HEK293 (cell line): Measurements from ENCODE around the gene AICDA.

ENCODE experiments used
- CTCF ChIA-PET: fragments of 350-600 bp; formaldehyde crosslinking; extraction: SDS; loops from one replicate; lab custom pipeline; 2021; ENCODE audit warnings: antibody characterized with exemption; lab: Yijun Ruan, JAX
- POLR2A ChIA-PET: fragments of 300-600 bp; formaldehyde crosslinking; extraction: SDS; loops from one replicate; lab custom pipeline; 2020; ENCODE audit warnings: antibody characterized with exemption, inconsistent platforms; lab: Yijun Ruan, JAX
- H3K27ac ChIP-seq: fragments of 200-500 bp; sonication (Bioruptor generic); 2 replicates; pipeline ENCODE4 v1.5.1; 2014; ENCODE audit warnings: low read depth, low read length, control low read depth, inconsistent platforms; ENCODE audit errors: extremely low read depth
- H3K36me3 ChIP-seq, 2 experiments: fragments of 200-500 bp in 1 of 2; sonication (Bioruptor generic) in 1 of 2; 1 replicate in 1 of 2; 2 replicates in 1 of 2; pipeline ENCODE4 v1.5.1; 2014 to 2017; ENCODE audit warnings: inconsistent platforms in 2 of 2, low read length in 2 of 2; ENCODE audit not compliant: control insufficient read depth in 2 of 2, insufficient read depth in 1 of 2
- H3K4me1 ChIP-seq: fragments of 200-500 bp; sonication (Bioruptor generic); 2 replicates; pipeline ENCODE4 v1.5.1; 2014; ENCODE audit warnings: mild to moderate bottlenecking, low read length, inconsistent platforms; ENCODE audit not compliant: control insufficient read depth, insufficient read depth
- H3K4me3 ChIP-seq: 2 replicates; pipeline ENCODE4 v1.5.1; 2011; ENCODE audit warnings: low read depth, mild to moderate bottlenecking, control low read depth, low read length, moderate library complexity
- H3K9me3 ChIP-seq: fragments of 200-500 bp; sonication (Bioruptor generic); 2 replicates; pipeline ENCODE4 v1.5.1; 2014; ENCODE audit warnings: low read depth, low read length, inconsistent platforms; ENCODE audit not compliant: control insufficient read depth, insufficient read depth
- ELK4 ChIP-seq: IDR thresholded peaks from 2 replicates; pipeline ENCODE4 v1.6.1; 2011; ENCODE audit warnings: mild to moderate bottlenecking, low read depth, low read length, borderline replicate concordance
- INSM2 ChIP-seq: fragments of 450-650 bp; formaldehyde crosslinking; IDR thresholded peaks from 2 replicates; pipeline ENCODE4 v1.5.1; 2016; ENCODE audit warnings: missing biosample characterization, missing genetic modification characterization
- PBX3 ChIP-seq: sonication (generic); formaldehyde crosslinking; IDR thresholded peaks from 2 replicates; pipeline ENCODE4 v1.8.1; 2022; ENCODE audit warnings: mild to moderate bottlenecking, moderate library complexity, missing genetic modification reagents
- PRDM1 ChIP-seq: fragments of 450-650 bp; formaldehyde crosslinking; IDR thresholded peaks from 2 replicates; pipeline ENCODE4; 2016; ENCODE audit warnings: missing biosample characterization, missing genetic modification characterization
- SP2 ChIP-seq: fragments of 450-650 bp; formaldehyde crosslinking; IDR thresholded peaks from 2 replicates; pipeline ENCODE4 v1.5.1; 2016; ENCODE audit warnings: missing biosample characterization, missing genetic modification characterization
- TCF7L2 ChIP-seq: IDR thresholded peaks from 2 replicates; pipeline ENCODE4 v1.6.1; 2011; ENCODE audit warnings: low read depth, mild to moderate bottlenecking, inconsistent platforms, low read length, moderate library complexity, borderline replicate concordance
- ZFP37 ChIP-seq: fragments of 450-650 bp; formaldehyde crosslinking; IDR thresholded peaks from 2 replicates; pipeline ENCODE4 v1.5.1; 2016; ENCODE audit warnings: missing biosample characterization, missing genetic modification characterization
- ZIC2 ChIP-seq: fragments of 450-650 bp; formaldehyde crosslinking; IDR thresholded peaks from 2 replicates; pipeline ENCODE4 v1.5.1; 2016; ENCODE audit warnings: missing biosample characterization, missing genetic modification characterization
- ZNF112 ChIP-seq: fragments of 450-650 bp; formaldehyde crosslinking; IDR thresholded peaks from 2 replicates; pipeline ENCODE4 v1.5.0; 2017; ENCODE audit warnings: missing biosample characterization, missing genetic modification characterization
- ZNF132 ChIP-seq: fragments of 450-650 bp; formaldehyde crosslinking; IDR thresholded peaks from 2 replicates; pipeline ENCODE4 v1.5.1; 2017; ENCODE audit warnings: missing biosample characterization, missing genetic modification characterization, borderline replicate concordance
- ZNF148 ChIP-seq: fragments of 450-650 bp; formaldehyde crosslinking; IDR thresholded peaks from 2 replicates; pipeline ENCODE4 v1.5.0; 2017; ENCODE audit warnings: missing biosample characterization, missing genetic modification characterization, borderline replicate concordance
- ZNF184 ChIP-seq: fragments of 450-650 bp; IDR thresholded peaks from 2 replicates; pipeline ENCODE4 v1.5.1; 2018; ENCODE audit warnings: missing biosample characterization, mild to moderate bottlenecking, missing genetic modification characterization
- ZNF394 ChIP-seq: fragments of 450-650 bp; formaldehyde crosslinking; IDR thresholded peaks from 2 replicates; pipeline ENCODE4 v1.5.1; 2016; ENCODE audit warnings: missing biosample characterization, missing genetic modification characterization, mild to moderate bottlenecking, moderate library complexity, borderline replicate concordance
- ZNF473 ChIP-seq: fragments of 450-650 bp; formaldehyde crosslinking; IDR thresholded peaks from 2 replicates; pipeline ENCODE4 v1.5.1; 2017; ENCODE audit warnings: missing biosample characterization, missing genetic modification characterization
- ZNF558 ChIP-seq: fragments of 450-650 bp; formaldehyde crosslinking; IDR thresholded peaks from 2 replicates; pipeline ENCODE4 v1.5.1; 2016; ENCODE audit warnings: missing biosample characterization, missing genetic modification characterization
- ZNF561 ChIP-seq: fragments of 450-650 bp; IDR thresholded peaks from 2 replicates; pipeline ENCODE4 v1.5.1; 2018; ENCODE audit warnings: missing biosample characterization, missing genetic modification characterization, borderline replicate concordance
- ZNF580 ChIP-seq: fragments of 450-650 bp; formaldehyde crosslinking; IDR thresholded peaks from 2 replicates; pipeline ENCODE4 v1.5.1; 2016; ENCODE audit warnings: missing biosample characterization, missing genetic modification characterization
- ZNF600 ChIP-seq: fragments of 450-650 bp; formaldehyde crosslinking; IDR thresholded peaks from 2 replicates; pipeline ENCODE4 v1.5.1; 2016; ENCODE audit warnings: missing biosample characterization, missing genetic modification characterization
- ZNF664 ChIP-seq: fragments of 450-650 bp; formaldehyde crosslinking; IDR thresholded peaks from 2 replicates; pipeline ENCODE4 v1.5.1; 2016; ENCODE audit warnings: missing biosample characterization, missing genetic modification characterization
- ZNF677 ChIP-seq: fragments of 450-650 bp; IDR thresholded peaks from 2 replicates; pipeline ENCODE4 v1.5.0; 2018; ENCODE audit warnings: missing biosample characterization, mild to moderate bottlenecking, missing genetic modification characterization, moderate library complexity
- ZNF701 ChIP-seq: fragments of 450-650 bp; formaldehyde crosslinking; IDR thresholded peaks from 2 replicates; pipeline ENCODE4 v1.5.1; 2016; ENCODE audit warnings: missing biosample characterization, missing genetic modification characterization
- ZNF791 ChIP-seq: fragments of 450-650 bp; formaldehyde crosslinking; IDR thresholded peaks from 2 replicates; pipeline ENCODE4 v1.5.1; 2016; ENCODE audit warnings: missing biosample characterization, missing genetic modification characterization

AICDA gene

GRCh38 chr12:8594072-8594471 lies 18.6 kb downstream of the AICDA start (continued):
- TF ChIP-seq ZNF558 = no peak
- no peak for TF ChIP-seq ZNF394 (tag by site-specific recombination)
- TF ChIP-seq ZNF112 (tag by site-specific recombination) = no peak
- no peak for TF ChIP-seq SP2 (tag by site-specific recombination)
- no peak for TF ChIP-seq ZNF664 (tag by site-specific recombination)

- no peak overlapping the region for H3K4me3 ChIP-seq
- no peak overlapping the region for H3K27ac ChIP-seq
- no peaks in the 10 kb centered on the region for H3K4me1 ChIP-seq
- TF ChIP-seq ZNF132 (tag by site-specific recombination) (no peak), ZFP37 (no peak), ZNF677 (tag by site-specific recombination) (no peak), INSM2 (tag by site-specific recombination) (no peak), ZNF148 (tag by site-specific recombination) (no peak), ZIC2 (tag by site-specific recombination) (no peak), ZNF600 (tag by site-specific recombination) (no peak), ZNF184 (tag by site-specific recombination) (no peak), ZNF580 (no peak), ZNF558 (no peak), PRDM1 (no peak), ZNF701 (tag by site-specific recombination) (no peak), ZNF561 (tag by site-specific recombination) (no peak), ZNF791 (tag by site-specific recombination) (no peak), PBX3 (CRISPR knock-in tag) (no peak)
- POLR2A ChIA-PET = no interaction called here
- no peaks in the 10 kb centered on the region for H3K36me3 ChIP-seq
- CTCF ChIA-PET = no interaction called here
- H3K9me3 ChIP-seq = no peaks in the 10 kb centered on the region
These were observed 19.4 kb downstream of the AICDA start for GRCh38 chr12:8593246-8593645.

GRCh38 chr12:8590842-8591545 lies 21.7 kb downstream of the AICDA start:
- H3K27ac ChIP-seq = no peak overlapping the region
- H3K4me1 ChIP-seq = no peaks in the 10 kb centered on the region
- ChIA-PET CTCF (interaction anchor here (0.6 to 1.8 kb wide), 6 partner anchors 17 to 66 kb away, joined by 3 to 6 read pairs (median 4); no protein-coding TSS in a partner anchor), POLR2A (interaction anchor here (0.9 kb wide), 1 partner anchor 10 kb away, joined by 4 read pairs; no protein-coding TSS in a partner anchor)
- H3K9me3 ChIP-seq = no peaks in the 10 kb centered on the region
- no peaks in the 10 kb centered on the region for H3K36me3 ChIP-seq
- no peak overlapping the region for H3K4me3 ChIP-seq
- TF ChIP-seq TCF7L2 = no peak
- no peak for TF ChIP-seq ZNF664 (tag by site-specific recombination)
- no peak for TF ChIP-seq ZNF473 (tag by site-specific recombination)
- TF ChIP-seq ELK4 = no peak
